T-helper 2 cell treated with Interferon-gamma antibody and Interleukin-4, amounts not matched to agents 5 μg/mL and 100 μg/mL, for 36 hours (primary cell): ENCODE data around the gene UQCC5.

Experiments used
- DNase-seq: peaks from one replicate; pipeline ENCODE4 v3.0.0; 2021; ENCODE audit warnings: low spot score
- H3K27ac Mint-ChIP-seq: one replicate; pipeline ENCODE4 v1.8.0; 2021; ENCODE audit warnings: mild to moderate bottlenecking, mixed read lengths
- H3K27me3 Mint-ChIP-seq: one replicate; pipeline ENCODE4 v1.8.0; 2021; ENCODE audit warnings: low read depth, mixed read lengths
- H3K36me3 Mint-ChIP-seq: one replicate; pipeline ENCODE4 v1.8.0; 2021; ENCODE audit warnings: low read depth, mixed read lengths
- H3K4me1 Mint-ChIP-seq: one replicate; pipeline ENCODE4 v1.8.0; 2021; ENCODE audit warnings: low read depth, mixed read lengths
- H3K4me3 Mint-ChIP-seq: one replicate; pipeline ENCODE4 v1.8.0; 2022; ENCODE audit warnings: mild to moderate bottlenecking, moderate library complexity, mixed read lengths
- H3K9me3 Mint-ChIP-seq: one replicate; pipeline ENCODE4 v1.8.0; 2021; ENCODE audit warnings: mixed read lengths

The UQCC5 gene

DNA sequence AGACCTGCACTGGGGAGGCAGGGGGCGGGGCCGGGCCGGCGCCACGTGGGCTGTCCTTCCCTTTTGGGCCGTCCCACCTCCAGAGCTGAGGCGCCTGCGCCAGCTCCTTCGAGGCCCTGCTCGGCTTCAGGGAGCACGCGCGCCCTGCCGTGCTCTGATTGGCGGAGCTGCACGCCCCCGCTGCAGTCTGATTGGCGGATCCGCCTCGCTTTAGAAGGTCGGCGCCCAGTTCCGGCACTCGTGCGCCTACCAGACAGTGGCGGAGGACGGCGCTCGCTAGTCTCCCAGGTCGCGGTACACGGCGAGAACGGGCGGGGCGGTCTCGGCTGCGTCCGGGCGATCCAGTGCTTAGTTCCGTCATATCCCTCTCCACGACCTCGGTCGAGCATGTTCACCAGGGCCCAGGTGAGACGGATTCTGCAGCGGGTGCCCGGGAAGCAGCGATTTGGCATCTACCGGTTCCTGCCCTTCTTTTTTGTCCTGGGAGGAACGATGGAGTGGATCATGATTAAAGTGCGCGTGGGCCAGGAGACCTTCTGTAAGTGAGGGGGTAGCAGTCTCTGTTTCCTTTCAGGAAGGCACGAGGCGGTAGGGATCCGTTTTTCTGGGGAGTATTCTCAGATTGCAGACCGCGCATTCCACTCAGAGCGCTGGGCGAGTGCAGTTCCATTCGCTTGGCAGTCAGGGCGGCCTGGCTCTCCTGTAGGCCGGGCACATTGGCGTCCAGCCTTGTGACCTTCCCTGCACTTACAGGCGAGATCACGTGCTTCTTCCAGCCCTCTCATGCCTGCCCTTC is at the start of gene UQCC5:
UQCC5 (plus strand) TSS at position 237 of the 796 bp plus-strand sequence; CDS start at position 388, 151 bp downstream.
- Mint-ChIP-seq H3K27me3 (no peaks in the 10 kb centered on the region), H3K9me3 (no peaks in the 10 kb centered on the region), H3K27ac (peak within 1 kb of the TSS; percentile 96), H3K36me3 (peaks cover 24% of the 10 kb centered on the region), H3K4me3 (peak within 1 kb of the TSS; percentile 95), H3K4me1 (peaks cover 41% of the 10 kb centered on the region)
- DNase-seq, result peak; percentile 99

GRCh38 chr3:52487050-52487787 is 49.2 kb upstream of the UQCC5 start:
- H3K27me3 Mint-ChIP-seq, result no peaks in the 10 kb centered on the region
- H3K4me3 Mint-ChIP-seq, result no peak overlapping the region
- H3K36me3 Mint-ChIP-seq, result peaks cover 12% of the 10 kb centered on the region
- no peaks in the 10 kb centered on the region for H3K4me1 Mint-ChIP-seq
- no peak for DNase-seq
- H3K9me3 Mint-ChIP-seq, result no peaks in the 10 kb centered on the region
- no peak overlapping the region for H3K27ac Mint-ChIP-seq

- H3K4me1 Mint-ChIP-seq, result no peaks in the 10 kb centered on the region
- no peak overlapping the region for H3K4me3 Mint-ChIP-seq
Observed at GRCh38 chr3:52487788-52488691, 48.4 kb upstream of the UQCC5 start.

DNA sequence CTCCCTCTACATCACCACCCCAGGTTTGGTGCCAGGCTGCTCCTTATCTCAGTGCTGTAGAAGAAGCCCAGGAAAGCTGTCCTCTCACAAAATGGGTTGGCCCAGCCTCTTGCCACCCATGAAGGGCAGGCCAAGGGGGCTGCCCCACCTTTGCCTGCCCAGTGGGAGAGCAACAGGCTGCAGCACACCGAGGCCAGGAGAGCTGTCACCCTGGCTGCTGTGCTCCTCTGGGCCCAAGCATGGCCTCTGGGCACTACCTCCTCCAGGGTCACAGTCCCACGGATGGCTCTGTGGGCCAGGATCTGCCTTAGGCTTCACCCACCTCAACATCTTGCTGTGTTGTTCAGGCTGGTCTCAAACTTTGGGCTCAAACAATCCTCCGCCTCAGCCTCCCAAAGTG is 47.7 kb upstream of the UQCC5 start:
- no peak for DNase-seq
- Mint-ChIP-seq H3K27me3 (no peaks in the 10 kb centered on the region), H3K27ac (no peak overlapping the region), H3K4me1 (no peaks in the 10 kb centered on the region), H3K36me3 (peaks cover 15% of the 10 kb centered on the region), H3K4me3 (no peak overlapping the region), H3K9me3 (no peaks in the 10 kb centered on the region)

More at GRCh38 chr3:52487788-52488691, 48.4 kb upstream of the UQCC5 start:
- H3K27me3 Mint-ChIP-seq, result no peaks in the 10 kb centered on the region
- no peak for DNase-seq
- peaks cover 15% of the 10 kb centered on the region for H3K36me3 Mint-ChIP-seq
- H3K27ac Mint-ChIP-seq, result no peak overlapping the region
- H3K9me3 Mint-ChIP-seq, result no peaks in the 10 kb centered on the region

DNA sequence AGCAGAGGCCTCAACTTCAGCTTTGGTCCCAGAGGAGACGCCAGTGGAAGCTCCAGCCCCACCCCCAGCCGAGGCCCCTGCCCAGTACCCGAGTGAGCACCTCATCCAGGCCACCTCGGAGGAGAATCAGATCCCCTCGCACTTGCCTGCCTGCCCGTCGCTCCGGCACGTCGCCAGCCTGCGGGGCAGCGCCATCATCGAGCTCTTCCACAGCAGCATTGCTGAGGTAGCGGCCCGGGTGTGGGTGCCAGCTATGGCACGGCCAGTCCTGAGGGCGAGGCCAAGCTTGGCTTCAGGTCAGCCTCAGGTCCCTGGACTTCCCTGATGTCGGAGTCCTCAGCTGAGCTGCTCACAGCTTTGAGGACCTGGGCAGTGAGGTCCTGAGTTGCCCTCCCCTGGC is 47.0 kb upstream of the UQCC5 start:
- H3K4me3 Mint-ChIP-seq, result no peak overlapping the region
- no peak overlapping the region for H3K27ac Mint-ChIP-seq
- no peaks in the 10 kb centered on the region for H3K27me3 Mint-ChIP-seq
- no peak for DNase-seq
- peaks cover 15% of the 10 kb centered on the region for H3K36me3 Mint-ChIP-seq
- no peaks in the 10 kb centered on the region for H3K4me1 Mint-ChIP-seq
- H3K9me3 Mint-ChIP-seq, result no peaks in the 10 kb centered on the region

GRCh38 chr3:52490035-52490938 is 46.1 kb upstream of the UQCC5 start:
- no peaks in the 10 kb centered on the region for H3K4me1 Mint-ChIP-seq
- H3K27ac Mint-ChIP-seq, result no peak overlapping the region
- no peak overlapping the region for H3K4me3 Mint-ChIP-seq
- DNase-seq, result no peak
- no peaks in the 10 kb centered on the region for H3K27me3 Mint-ChIP-seq
- peaks cover 15% of the 10 kb centered on the region for H3K36me3 Mint-ChIP-seq
- H3K9me3 Mint-ChIP-seq, result no peaks in the 10 kb centered on the region

GRCh38 chr3:52490939-52491526 is 45.4 kb upstream of the UQCC5 start:
- no peaks in the 10 kb centered on the region for H3K27me3 Mint-ChIP-seq
- H3K36me3 Mint-ChIP-seq, result peaks cover 15% of the 10 kb centered on the region
- H3K27ac Mint-ChIP-seq, result no peak overlapping the region
- no peaks in the 10 kb centered on the region for H3K4me1 Mint-ChIP-seq
- no peak for DNase-seq
- no peak overlapping the region for H3K4me3 Mint-ChIP-seq
- no peaks in the 10 kb centered on the region for H3K9me3 Mint-ChIP-seq

DNA sequence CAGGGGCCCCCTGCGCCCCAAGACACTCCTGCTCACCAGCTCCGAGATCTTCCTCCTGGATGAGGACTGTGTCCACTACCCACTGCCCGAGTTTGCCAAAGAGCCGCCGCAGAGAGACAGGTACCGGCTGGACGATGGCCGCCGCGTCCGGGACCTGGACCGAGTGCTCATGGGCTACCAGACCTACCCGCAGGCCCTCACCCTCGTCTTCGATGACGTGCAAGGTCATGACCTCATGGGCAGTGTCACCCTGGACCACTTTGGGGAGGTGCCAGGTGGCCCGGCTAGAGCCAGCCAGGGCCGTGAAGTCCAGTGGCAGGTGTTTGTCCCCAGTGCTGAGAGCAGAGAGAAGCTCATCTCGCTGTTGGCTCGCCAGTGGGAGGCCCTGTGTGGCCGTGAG is 44.3 kb upstream of the UQCC5 start:
- H3K27me3 Mint-ChIP-seq, result no peaks in the 10 kb centered on the region
- no peak overlapping the region for H3K4me3 Mint-ChIP-seq
- peaks cover 15% of the 10 kb centered on the region for H3K36me3 Mint-ChIP-seq
- no peak for DNase-seq
- no peaks in the 10 kb centered on the region for H3K9me3 Mint-ChIP-seq
- no peak overlapping the region for H3K27ac Mint-ChIP-seq
- no peaks in the 10 kb centered on the region for H3K4me1 Mint-ChIP-seq

GRCh38 chr3:52493232-52494017 is 43.0 kb upstream of the UQCC5 start:
- H3K9me3 Mint-ChIP-seq, result no peaks in the 10 kb centered on the region
- H3K4me1 Mint-ChIP-seq, result no peaks in the 10 kb centered on the region
- H3K27ac Mint-ChIP-seq, result no peak overlapping the region
- no peak for DNase-seq
- H3K4me3 Mint-ChIP-seq, result no peak overlapping the region
- H3K36me3 Mint-ChIP-seq, result peaks cover 13% of the 10 kb centered on the region
- H3K27me3 Mint-ChIP-seq, result no peaks in the 10 kb centered on the region

- no peaks in the 10 kb centered on the region for H3K9me3 Mint-ChIP-seq
- H3K36me3 Mint-ChIP-seq, result peaks cover 13% of the 10 kb centered on the region
- no peaks in the 10 kb centered on the region for H3K27me3 Mint-ChIP-seq
- no peaks in the 10 kb centered on the region for H3K4me1 Mint-ChIP-seq
- H3K27ac Mint-ChIP-seq, result no peak overlapping the region
- H3K4me3 Mint-ChIP-seq, result no peak overlapping the region
- no peak for DNase-seq
Observed at GRCh38 chr3:52494445-52494844, 42.0 kb upstream of the UQCC5 start.

DNA sequence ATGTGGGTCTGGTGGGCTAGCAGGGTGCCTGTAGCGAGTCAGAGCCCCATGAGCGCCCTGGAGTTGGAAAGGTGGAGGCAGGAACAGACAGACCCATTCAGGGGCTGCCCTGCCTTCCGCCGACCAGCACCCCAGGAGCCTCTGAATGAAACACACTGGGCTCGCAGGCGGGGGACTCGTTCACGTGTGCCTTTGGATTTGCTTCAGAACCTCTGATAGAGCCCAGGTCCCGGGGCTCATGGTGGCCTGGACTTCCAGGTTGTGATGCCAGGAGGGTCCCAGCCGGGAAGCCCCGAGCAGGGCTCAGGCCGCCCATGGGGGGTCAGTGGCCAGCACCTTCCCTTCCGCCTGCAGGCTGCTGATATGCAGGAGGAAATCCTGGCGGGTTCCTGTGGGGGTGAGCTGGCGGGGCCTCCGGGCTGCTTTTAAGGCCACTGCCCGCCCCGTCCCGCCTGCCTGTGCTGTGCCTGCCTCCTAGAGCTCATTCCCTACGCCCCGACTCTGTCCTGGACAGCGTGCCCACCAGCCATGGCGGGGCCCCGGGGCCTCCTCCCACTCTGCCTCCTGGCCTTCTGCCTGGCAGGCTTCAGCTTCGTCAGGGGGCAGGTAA is 41.4 kb upstream of the UQCC5 start, which contains the start of gene STAB1:
STAB1 (plus strand) TSS at position 453 of the 610 bp plus-strand sequence; CDS start at position 529, 76 bp downstream.
- Mint-ChIP-seq H3K36me3 (peaks cover 10% of the 10 kb centered on the region), H3K4me1 (no peaks in the 10 kb centered on the region), H3K4me3 (no peak within 1 kb of the TSS), H3K9me3 (no peaks in the 10 kb centered on the region), H3K27me3 (no peaks in the 10 kb centered on the region), H3K27ac (no peak within 1 kb of the TSS)
- DNase-seq, result no peak
